ENCODE measurements around the gene UBR4.

UBR4 gene

DNA sequence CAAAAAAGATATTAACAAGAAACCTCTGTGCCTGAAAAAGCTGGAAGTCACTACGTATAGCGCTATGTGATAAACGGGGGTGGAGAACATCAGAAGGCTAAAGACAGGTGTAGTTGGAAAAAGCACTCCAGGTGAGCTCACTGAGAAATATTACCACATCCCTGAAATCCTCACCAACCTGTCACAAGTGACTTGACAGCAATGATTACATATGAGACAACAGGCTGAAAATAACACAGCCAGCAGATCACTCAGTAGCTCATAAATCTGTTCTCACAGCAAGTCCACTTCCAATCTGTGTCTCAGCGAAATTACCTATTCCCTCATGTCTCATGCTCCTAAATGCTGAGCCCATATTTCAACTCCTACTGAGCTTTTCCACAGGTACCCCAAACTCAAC lies 120.5 kb downstream of the UBR4 start:
- no peak for DNase-seq (ENCODE audit: low read depth)

DNA sequence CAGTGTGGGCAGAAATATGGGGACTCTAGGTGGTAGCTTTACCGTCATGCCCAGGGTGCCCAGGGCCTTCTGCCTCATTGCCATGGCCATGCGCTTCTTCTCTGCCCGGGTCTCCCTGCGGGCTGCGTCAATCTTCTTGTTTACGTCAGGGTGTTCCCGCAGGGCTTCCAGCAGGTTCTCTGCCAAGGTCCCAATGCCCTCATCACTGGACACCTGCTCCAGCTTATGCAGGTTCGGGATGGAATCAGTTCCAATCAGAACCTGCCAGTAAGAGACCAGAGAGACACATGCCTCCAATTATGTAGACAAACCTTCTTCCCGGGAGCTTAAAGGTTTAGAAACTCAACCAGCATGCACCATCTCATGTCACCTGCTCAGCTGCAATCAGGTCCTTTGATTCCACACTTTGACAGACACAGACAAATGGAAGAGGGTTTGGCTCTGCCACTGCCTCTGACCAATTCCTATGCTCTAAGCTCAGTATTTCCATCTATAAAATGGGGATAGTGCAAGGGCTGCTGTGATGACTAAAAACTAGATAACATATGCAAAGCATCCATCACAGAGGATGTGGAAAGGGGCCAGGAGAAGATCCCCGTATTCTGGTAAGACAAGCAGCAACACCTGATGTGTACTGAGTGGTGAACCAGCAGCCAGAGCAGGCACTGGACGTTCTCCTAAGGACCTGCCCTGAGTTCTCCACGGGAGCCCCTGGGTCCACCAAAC lies 121.2 kb downstream of the UBR4 start:
- no peak for DNase-seq (ENCODE audit: low read depth)

DNA sequence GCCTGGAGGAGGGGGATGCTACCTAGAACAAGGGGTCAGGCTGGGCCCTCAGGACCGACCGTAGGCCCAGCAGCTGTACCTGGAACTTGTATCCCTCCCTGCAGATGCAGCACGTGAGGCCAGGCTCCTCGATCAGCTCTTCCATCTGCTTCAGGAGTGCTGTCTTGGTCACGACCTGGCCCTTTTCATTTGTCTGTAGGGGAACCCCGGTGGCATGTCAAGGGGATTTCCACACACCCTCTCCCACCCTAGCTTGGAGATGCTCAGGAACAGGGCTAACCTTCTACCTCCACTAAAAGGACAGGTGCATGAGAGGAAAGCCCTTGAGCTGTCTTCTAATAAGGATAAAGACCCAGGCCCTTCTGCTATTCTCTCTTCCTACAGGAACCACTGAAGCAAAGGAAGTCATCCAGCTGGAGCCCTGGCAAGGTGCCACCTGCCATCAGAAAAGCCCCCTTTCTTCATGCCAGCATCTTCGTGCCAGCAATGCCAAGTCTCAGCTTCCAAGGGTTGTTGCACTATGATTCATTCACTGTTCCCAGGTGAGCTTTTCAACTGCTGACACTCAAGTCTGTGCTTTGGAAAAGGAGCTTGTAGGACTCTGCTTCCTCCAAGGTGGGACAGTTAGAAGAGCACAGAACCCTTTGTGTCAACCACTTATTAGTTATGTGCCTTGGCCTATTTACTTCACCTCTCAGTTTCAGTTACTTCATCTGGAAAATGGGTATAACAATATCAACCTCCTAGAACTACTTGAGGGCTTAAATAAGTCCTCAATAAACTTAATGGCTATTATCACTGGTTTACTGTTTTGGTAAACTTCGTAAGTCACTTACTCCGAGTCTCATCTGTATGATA lies 122.1 kb downstream of the UBR4 start:
- DNase-seq (ENCODE audit: low read depth) = no peak

DNA sequence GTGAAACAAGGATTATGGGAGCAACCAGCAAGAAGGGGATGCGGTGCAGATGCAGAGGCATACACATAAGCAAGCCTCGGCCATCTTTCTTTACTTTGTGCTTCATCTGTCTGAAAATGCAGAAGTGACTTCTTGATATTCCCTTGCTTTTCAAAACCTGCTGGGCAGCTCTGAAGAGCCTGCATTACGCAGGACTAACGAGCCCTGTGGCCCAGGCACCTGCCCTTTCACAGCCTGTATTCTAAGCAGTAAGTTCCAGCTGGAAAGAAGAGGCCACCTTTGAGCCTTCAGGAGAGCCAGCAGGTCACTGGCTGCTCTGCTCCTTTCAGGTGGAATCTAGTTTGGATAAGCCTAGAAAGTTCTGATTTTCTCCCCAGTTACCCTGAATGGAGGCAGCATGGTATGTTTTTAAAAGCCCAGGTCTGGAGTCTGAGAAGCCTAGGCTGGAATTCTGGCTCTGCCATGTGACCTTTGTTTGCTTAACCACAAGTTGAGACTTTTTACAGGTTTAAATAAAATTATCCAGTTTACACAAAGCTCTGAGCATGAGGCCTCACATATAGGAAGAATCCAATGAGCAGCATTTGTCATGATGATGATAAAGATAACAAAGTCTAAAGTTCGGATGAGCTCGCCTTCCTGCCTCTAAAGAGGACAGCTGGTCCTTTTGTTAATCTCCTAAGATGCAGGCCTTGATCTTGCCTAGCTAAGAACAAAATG lies 122.9 kb downstream of the UBR4 start:
- no peak for DNase-seq (ENCODE audit: low read depth)

DNA sequence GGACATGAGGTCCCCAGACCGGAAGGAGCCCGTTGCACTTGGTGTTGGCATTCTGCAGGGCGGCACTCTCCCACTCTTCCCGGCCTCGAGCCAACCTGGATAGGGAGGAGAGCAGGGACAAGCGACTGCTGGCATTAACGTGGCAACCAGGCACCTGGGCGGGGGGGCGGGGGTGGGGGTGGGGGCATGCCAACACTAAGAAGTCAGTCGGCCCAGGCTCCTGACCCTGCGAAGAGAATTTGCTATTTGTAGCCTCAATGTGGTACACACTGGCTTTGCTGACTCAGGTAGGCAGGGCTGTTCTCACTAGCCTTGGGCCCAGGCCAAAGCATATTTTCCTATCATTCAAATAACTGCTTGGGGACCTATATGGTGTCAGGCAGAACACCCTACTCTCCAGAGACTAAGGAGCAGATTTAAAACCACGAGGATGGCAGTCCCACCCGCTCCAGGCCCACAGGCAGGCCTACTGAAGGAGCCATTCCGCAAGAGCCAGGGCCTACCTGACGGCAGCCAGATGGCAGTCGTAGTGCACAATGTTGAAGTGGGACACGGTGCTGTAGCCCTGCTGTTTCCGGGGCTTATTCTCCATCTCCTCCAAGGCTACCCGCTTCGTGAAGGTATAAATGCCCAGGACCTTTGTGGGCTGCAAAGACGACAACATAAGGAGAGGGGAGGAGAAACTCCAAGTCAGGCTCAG lies 123.7 kb downstream of the UBR4 start:
- DNase-seq (ENCODE audit: low read depth) = no peak

DNA sequence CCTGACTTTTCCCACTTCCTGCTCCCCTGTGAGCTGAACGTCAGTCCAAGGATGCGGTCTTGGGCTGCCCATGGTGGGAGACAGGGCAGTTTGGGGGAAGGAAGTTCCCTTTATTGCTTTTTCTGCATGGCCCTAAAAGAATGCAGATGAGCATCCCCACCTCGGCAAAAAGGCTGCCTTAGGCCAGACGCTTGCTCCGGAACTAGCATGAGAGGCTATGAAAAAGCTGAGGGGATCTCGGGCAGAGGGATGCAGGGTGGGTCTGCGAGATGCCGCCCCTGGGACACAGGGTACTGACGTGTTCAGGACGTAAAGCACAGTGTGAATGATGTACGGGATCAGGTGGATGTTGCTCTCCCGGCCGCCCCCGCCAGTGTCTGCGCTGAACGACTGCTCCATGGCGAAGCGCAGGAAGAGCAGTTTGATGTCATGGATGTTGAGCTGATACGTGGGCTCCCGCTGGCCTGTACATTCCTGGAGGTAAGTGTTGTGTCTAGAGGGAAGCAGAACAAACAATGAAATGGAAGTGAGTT lies 125.8 kb downstream of the UBR4 start:
- DNase-seq (ENCODE audit: low read depth) = no peak

DNA sequence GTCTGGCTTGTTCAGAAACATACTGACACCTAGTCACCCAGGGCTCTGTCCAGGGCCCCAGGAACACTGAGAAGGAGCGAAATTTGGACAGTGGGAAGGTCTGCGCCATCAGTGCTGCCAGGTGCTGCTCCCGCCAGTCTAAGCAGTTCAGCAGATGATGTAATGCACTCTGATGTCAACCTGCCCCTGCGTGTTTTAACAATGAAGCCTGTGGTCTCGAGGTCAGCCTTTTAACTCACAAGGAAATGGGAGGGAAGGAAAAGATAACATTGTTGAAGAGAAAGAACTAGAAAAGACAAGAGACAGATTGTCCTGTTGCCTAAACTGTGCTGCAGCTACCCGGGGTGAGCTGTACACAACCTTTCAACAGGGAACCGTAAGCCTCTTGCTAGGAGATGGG lies 127.0 kb downstream of the UBR4 start:
- DNase-seq (ENCODE audit: low read depth) = peak; percentile 39

DNA sequence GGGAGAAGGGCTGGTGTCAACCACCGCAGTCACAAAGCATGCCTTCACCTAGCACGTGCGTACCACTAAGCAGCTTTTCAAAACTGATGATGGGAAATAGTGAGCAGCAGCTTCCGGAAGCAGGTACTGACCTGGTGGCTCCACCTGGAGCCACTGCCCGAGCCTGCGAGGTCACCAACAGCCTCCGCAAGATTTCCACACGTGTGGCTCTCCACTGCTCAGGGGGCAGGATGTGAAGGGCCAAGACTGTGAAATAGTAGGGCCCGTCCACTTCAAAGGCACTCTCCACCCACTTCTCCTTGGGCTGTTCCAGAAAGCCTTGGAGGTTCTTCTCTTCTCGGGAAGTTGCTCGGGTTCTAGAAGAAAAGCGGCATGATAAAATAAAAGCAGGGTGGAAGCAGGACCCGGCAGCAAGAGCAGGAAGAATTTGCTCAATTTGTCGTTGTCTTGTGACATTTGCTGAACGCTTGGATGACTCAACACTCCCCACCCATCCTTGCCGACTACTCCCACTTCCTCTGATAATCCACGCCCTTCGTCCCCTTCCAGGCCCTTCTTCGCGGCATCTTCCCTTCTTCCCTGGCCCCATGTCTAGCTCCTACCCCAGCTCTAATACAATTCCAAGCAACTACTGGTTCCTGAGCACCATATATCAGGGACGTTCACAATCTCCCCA lies 128.7 kb downstream of the UBR4 start:
- peak; percentile 67 for DNase-seq (ENCODE audit: low read depth)

DNA sequence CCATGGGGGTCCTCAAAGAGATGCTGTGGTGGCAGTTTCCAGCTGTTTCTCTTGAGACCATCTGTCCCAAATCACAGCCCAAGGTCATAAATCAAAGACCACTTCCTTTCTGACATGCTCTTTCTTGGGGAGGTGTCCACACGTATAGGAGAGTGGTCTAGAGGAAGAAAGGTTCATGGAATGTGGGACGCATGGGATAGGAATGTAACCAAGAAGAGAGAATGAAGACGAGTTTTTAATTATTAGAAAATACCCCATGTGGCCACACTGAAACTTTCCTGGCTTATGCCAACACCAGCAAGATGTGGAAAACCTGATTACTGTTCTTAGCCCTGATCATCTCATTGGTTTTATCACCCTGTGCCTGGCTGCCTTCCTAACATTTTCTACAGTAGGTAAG lies 129.3 kb downstream of the UBR4 start:
- peak; percentile 27 for DNase-seq (ENCODE audit: low read depth)

DNA sequence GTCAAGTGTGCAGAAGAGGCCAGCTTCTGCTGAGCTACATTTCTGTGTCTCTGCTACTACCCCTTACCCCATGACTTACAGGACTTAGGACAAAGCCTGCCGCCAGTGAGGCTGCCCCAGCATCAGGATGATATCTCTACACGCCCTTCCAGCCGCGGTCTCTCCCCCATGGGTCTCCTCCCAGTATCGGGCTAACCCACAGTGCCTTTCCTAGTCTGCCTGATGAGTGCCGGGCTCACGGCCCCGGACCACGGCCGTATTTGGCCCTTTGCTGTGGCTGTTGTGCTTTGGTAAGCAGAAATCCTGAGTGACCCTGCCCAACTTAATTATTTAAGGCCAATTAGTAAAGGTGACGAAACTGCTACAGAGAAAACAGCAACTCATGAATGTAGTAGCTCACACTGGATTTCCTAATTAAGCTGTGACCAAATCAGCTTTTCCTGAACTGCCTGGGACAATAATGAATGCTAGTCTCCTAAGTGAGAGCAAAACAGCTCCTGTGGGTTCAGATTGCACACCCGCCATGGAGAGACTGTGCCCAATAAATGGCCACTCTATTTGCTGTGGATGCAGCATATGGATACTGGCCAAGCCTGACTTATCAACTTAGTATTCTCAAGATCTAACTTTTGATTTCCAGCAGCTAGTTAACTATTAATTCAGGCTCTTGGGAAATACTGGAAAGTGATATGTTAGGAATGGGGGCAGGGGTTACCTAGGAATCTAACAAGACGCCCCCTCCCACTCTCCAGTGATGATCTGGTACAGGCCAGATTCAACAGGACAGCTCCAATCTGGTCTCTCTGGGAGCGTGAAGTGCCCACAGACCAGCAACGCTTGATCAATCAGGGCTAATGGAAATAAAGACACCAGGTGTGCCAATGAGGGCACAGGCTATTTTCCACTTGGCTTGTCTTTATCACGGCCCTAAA lies 130.3 kb downstream of the UBR4 start:
- DNase-seq (ENCODE audit: low read depth) = no peak

DNA sequence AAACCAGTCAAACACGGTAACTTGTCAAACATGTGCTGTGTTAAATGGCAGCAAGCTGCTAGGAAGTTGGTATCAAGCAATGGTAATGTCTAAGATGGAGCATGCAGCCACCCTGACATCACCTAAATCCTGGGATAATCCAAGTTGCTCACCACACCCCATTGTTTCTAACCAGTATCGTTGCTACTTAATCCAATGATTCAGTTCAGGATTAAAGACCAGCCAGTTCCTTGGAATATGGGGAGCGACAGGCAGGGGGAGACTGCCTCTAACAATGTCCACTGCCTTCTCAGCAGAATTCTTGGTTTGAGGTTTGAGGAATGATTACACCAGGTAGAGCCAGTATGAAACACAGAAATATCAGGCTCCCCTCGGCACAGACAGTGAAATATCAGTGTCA lies 131.5 kb downstream of the UBR4 start:
- no peak for DNase-seq (ENCODE audit: low read depth)

DNA sequence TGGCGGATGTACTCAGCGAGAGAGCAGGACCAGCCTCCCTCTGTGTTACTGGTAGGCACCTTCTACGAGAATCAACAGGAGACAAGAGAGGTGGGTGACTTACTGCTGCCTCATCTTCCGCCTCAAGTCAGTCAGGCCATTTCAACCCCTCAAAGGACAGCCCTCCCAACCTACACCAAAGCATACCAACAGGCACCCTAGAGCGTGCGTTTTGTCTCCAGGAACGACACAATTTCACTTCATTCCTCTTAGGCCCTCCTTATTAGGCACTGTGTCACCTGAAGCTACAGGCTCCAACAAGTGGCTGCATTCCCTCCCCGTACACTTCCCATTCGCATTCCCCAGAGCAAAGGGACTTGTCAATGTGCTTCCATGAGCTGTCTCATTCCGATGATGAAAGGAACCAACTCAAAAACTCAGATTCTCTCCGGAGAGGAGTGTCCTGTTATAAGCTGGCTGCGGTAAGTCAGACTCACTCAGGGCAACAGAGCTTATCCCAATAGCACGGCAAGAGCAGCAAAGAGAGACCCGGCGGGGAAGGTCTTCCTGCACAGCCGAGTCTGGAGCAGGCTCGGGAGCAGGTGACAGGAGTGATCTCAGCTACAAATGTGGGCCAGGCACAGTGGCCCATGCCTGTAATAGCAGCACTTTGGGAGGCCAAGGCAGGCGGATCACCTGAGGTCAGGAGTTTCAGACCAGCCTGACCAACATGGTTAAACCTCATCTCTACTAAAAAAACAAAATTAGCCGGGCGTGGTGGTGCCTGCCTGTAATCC lies 133.0 kb downstream of the UBR4 start:
- no peak for DNase-seq (ENCODE audit: low read depth)

DNA sequence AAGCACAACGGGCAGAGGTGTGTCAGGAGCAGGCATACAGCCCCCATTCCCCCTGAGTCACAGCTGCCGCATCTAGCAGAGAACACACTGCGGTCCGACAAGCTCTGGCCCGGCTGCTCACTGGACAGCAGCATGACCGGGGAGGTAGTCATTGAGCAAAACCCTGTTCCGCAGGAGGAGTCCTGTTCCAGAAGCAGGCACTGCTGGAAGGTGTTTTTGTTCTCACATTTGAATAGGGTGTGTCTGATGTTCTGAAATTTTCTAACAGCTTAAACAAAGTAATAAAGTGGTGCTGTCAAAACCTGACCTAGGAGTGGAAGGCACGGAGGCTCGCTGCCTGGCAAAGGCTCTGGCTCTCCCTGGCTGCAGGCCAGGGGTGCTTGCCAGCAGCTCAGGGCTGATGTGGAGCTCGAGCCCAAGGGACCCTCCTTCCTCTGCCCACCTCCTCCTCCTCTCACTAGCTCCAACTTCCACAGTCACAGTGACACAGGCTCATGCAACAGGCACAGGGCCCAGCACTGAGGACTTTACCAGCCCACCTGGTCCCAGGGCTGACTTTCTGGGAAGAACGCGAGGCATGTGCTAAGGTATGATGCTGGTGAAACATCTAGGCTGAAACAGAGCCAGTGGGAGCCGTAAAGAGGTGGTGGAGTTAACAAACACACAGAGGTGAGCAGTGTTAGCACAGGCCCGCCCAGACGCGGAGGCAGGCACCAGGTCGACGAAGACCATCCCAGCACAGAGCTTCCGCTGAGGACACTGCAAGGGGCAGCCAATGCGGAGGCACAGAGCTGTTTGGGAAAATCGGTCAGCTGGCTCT lies 135.0 kb downstream of the UBR4 start:
- DNase-seq (ENCODE audit: low read depth) = no peak

DNA sequence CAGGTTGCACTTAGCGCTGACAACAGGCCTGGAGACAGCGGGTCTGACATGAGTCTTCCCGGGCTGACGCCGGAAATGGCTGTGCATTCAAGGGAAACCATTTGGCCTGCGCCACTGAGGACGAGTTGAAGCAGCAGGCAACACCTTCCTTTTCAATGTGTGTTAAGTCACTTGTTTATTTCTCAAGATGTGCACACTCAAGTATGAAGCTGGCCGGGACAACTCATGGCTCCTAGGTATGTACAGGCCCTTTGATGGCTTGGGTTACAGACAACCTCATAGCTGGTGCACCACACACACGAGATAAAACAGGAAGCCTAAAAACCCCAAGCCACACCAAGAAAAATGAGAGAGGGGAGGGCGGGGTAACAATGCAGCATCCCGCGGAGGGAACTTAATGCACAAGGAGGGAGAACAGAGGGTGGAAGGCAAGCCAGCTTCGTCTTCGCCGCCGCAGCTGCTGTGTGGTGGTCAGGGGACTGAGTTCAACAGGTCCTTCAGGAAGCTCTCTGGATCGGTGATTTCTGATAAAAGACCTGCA lies 135.6 kb downstream of the UBR4 start:
- DNase-seq (ENCODE audit: low read depth) = no peak

DNA sequence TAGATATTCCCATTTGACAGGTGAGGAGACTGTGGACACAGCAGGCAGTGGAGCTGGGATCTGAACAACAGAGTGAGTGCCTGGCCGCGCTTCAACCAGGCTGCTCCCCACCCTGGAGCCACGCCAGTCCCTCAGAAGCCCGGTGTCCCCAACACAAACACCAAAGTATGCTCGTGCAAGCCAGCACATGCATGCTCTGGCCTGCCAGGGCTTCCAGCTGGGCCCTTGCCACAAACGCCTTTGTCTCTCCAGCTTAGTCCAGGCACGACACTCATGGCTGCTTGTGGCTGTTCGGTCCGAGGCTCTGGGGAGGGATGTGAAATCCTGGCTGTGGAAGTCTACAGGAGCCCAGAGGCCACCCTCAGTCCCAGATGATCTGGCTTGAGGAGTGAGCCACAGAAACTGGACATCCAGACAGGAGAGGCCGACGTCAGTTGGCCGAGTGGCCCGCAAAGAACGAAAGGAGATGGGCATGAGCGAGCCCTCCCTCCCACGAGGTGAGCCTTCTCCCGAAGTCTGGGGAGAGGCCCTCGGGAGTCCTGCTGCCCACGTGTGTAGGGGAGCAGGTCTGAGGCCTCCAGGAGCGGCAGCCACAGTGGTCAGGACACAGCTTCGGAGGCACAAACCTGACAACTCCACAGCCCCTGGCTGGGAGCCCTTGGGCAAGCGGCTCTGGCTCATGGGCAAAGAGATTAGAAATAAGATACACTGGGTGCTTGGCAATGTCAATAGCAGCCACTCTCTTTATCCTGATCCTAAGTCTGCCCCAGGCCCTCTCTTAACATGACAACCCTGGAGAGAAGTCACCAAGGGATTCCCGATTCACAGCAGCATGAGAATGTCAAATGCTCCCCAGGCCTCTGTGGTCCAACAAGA lies 136.5 kb downstream of the UBR4 start:
- no peak for DNase-seq (ENCODE audit: low read depth)

DNA sequence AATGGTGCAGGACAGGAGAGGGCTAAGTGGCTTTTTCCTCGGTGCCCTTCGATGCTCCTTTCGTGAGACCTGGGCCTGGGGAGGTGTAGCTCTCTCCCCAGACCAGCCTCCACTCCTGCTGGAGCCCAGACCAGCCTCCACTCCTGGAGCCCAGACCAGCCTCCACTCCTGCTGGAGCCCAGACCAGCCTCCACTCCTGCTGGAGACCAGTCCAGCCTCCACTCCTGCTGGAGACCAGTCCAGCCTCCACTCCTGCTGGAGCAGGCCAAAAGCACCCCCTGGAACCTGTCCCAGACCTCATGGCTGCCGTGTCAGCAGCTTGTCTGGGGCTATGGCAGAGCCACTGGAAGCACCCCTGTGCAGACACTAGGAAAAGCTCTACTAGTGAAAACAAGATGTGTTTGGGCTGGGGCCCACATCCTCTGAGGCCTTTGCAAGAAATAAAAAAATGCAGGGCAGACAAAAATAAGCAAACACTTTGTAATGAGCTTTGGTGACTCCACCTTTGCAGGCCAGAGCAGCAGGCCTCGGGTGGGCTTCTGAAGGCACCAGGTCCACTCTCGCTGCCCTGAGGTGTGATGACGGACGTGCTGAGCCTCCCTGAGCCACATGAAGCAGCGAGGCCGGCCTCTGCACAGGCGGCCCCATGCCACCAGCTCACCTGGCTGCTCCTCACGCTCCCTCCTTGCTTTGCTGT lies 137.6 kb downstream of the UBR4 start:
- DNase-seq (ENCODE audit: low read depth) = no peak
